Common myeloid progenitor, CD34-positive (primary cell): ENCODE measurements around the gene C1QTNF1.

Source experiments
- CTCF ChIA-PET: fragments of 350-600 bp; sonication (Branson Sonifier 250); formaldehyde crosslinking; loops from one replicate; lab custom pipeline; 2021; ENCODE audit warnings: antibody characterized with exemption; lab: Charles Lee
- POLR2A ChIA-PET: fragments of 350-600 bp; sonication (Branson Sonifier 250); formaldehyde crosslinking; loops from one replicate; lab custom pipeline; 2021; ENCODE audit warnings: antibody characterized with exemption; lab: Charles Lee
- DNase-seq, 3 donors: peaks; one replicate each; pipeline versions ENCODE4 v3.0.0 to v3.0.0-alpha.2; 2013
- H3K27ac ChIP-seq, 2 experiments: 1 replicate in 1 of 2; 2 replicates in 1 of 2; pipeline ENCODE4 v1.7.0; 2013; ENCODE audit warnings: inconsistent platforms in 2 of 2, low read length in 2 of 2, mild to moderate bottlenecking in 2 of 2, low read depth in 1 of 2, moderate library complexity in 1 of 2; ENCODE audit not compliant: severe bottlenecking in 2 of 2, insufficient read depth in 1 of 2, poor library complexity in 1 of 2
- H3K27me3 ChIP-seq, 5 experiments: replicated peaks in 2 of 5; 1 replicate in 3 of 5; 2 replicates in 2 of 5; pipeline versions ENCODE4 v1.6.1 to v1.7.0; 2013; ENCODE audit warnings: low read length in 4 of 5, mild to moderate bottlenecking in 2 of 5, moderate library complexity in 2 of 5, inconsistent platforms in 1 of 5; ENCODE audit not compliant: insufficient read depth in 5 of 5, control insufficient read depth in 4 of 5
- H3K36me3 ChIP-seq, 4 experiments: 1 replicate in 2 of 4; 2 replicates in 2 of 4; pipeline versions ENCODE4 v1.6.1 to v1.7.0; 2013; ENCODE audit warnings: low read length in 3 of 4, control low read depth in 1 of 4, mild to moderate bottlenecking in 1 of 4; ENCODE audit not compliant: control insufficient read depth in 4 of 4, insufficient read depth in 4 of 4
- H3K4me1 ChIP-seq, 4 experiments: 1 replicate in 3 of 4; 2 replicates in 1 of 4; pipeline versions ENCODE4 v1.6.1 to v1.7.1; 2013; ENCODE audit warnings: low read length in 3 of 4, mild to moderate bottlenecking in 3 of 4, control low read depth in 1 of 4, inconsistent platforms in 1 of 4, moderate library complexity in 1 of 4; ENCODE audit not compliant: control insufficient read depth in 4 of 4, insufficient read depth in 4 of 4; ENCODE audit errors: control extremely low read depth in 1 of 4
- H3K4me3 ChIP-seq, 7 experiments: 1 replicate in 4 of 7; 2 replicates in 3 of 7; pipeline versions ENCODE4 v1.5.1 to v1.7.0; 2013; ENCODE audit warnings: mild to moderate bottlenecking in 7 of 7, low read length in 6 of 7, moderate library complexity in 6 of 7, inconsistent platforms in 2 of 7, low read depth in 2 of 7, control low read depth in 1 of 7; ENCODE audit not compliant: insufficient read depth in 4 of 7, control insufficient read depth in 1 of 7; ENCODE audit errors: extremely low read depth in 1 of 7
- H3K9me3 ChIP-seq, 5 experiments: 1 replicate in 4 of 5; 2 replicates in 1 of 5; pipeline versions ENCODE4 v1.6.1 to v1.7.1; 2013; ENCODE audit warnings: low read length in 4 of 5, mild to moderate bottlenecking in 2 of 5, inconsistent platforms in 1 of 5, low read depth in 1 of 5, moderate library complexity in 1 of 5; ENCODE audit not compliant: control insufficient read depth in 4 of 5, insufficient read depth in 2 of 5; ENCODE audit errors: control extremely low read depth in 1 of 5
- WGBS: methylation state at CpG from one replicate; pipeline ENCODE4 v1.1.5; 2013; ENCODE audit not compliant: insufficient coverage; 5-methylcytosine and 5-hydroxymethylcytosine counted together

The C1QTNF1 gene

DNA sequence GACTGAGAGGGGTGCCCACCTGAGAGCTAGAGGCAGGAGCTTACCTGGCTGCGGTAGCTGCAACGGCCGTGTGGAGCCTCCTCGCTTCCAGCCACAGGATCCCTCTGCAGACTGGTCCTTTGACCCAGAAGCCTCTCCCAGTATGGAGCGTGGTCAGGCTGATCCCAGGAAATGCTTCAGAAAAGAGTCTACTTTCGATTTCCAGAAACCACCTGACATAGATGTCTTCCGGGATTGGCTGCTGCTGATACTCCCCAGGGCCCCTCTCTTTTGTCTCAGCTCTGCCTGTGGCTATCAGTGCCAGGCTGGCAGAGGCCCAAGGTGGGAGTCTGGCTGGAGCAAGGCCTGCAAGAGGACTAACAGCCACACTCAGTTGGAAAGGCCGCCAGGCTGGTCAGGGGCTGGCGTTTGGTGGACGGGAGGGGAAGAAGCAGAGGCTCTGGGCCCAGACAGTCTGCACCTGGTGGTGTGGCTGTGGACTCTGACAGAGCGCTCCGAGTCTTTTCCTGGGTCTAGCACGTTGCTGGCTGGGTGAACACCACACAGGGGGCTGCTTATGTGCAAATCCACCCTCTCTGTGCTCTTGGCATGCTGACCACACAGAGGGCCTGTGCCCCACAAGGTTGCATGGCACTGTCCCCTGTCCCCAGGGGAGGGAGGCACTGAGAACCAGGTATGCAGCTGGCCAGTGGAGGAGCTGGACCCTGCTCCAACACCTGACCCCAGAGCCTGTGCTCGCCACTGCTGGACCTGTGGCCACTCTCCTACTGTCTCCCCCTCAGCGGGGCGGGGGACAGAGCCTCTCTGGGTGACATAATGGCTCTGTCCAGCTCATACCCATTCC is 44.0 kb upstream of the C1QTNF1 start, which contains the start of gene LGALS3BP:
Gene LGALS3BP (minus strand): TSS at position 144 of the 844 bp plus-strand sequence. CDS start 2,732 bp downstream, outside the sequence.
- 83% methylated on average over 16 of the region's 16 CpGs for WGBS
- POLR2A ChIA-PET: no interaction called here
- Histone ChIP-seq H3K27ac (no peak within 1 kb of the TSS), H3K36me3 (peaks cover 0 to 4% (median 0%) of the 10 kb centered on the region in 4 experiments), H3K4me1 (peaks cover 0 to 13% (median 12%) of the 10 kb centered on the region in 4 experiments), H3K27me3 (no peaks in the 10 kb centered on the region), H3K9me3 (no peaks in the 10 kb centered on the region), H3K4me3 (peak within 1 kb of the TSS in 4 of 7 experiments; percentile 13 to 59 (median 35))
- CTCF ChIA-PET: interaction anchor here (0.8 to 1.8 kb wide), 5 partner anchors 8 to 114 kb away, joined by 3 to 6 read pairs (median 4); no protein-coding TSS in a partner anchor
- DNase-seq: peak in 2 of 3 donors; percentile 50 to 60

DNA sequence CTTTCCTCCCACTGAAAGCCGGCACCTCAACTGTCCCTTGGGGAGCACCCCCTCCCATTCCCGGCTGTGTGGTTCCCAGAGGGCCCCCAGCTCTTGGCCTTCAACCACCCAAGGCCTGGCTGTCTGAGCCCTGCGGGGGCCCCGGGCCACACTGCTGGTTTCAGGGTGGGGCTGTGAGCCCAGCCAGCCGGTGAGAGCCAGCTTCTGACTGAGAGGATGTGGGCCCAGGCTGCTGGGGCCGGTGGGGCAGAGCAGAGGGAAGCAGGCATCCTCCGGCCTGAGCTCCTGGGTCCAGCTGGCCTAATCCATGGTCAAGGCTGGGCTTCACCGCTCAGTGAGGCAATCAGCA is 43.4 kb upstream of the C1QTNF1 start:
- ChIA-PET CTCF (interaction anchor here (1.0 to 1.8 kb wide), 4 partner anchors 9 to 115 kb away, joined by 3 to 6 read pairs (median 4); no protein-coding TSS in a partner anchor), POLR2A (no interaction called here)
- no peaks in the 10 kb centered on the region for H3K27me3 ChIP-seq
- DNase-seq: no peak
- no peak overlapping the region for H3K4me3 ChIP-seq
- no peaks in the 10 kb centered on the region for H3K9me3 ChIP-seq
- H3K27ac ChIP-seq: no peak overlapping the region
- H3K36me3 ChIP-seq: peaks cover 0 to 4% (median 0%) of the 10 kb centered on the region in 4 experiments
- 77% methylated on average over 7 of the region's 8 CpGs for WGBS
- H3K4me1 ChIP-seq: peaks cover 0 to 14% (median 13%) of the 10 kb centered on the region in 4 experiments

DNA sequence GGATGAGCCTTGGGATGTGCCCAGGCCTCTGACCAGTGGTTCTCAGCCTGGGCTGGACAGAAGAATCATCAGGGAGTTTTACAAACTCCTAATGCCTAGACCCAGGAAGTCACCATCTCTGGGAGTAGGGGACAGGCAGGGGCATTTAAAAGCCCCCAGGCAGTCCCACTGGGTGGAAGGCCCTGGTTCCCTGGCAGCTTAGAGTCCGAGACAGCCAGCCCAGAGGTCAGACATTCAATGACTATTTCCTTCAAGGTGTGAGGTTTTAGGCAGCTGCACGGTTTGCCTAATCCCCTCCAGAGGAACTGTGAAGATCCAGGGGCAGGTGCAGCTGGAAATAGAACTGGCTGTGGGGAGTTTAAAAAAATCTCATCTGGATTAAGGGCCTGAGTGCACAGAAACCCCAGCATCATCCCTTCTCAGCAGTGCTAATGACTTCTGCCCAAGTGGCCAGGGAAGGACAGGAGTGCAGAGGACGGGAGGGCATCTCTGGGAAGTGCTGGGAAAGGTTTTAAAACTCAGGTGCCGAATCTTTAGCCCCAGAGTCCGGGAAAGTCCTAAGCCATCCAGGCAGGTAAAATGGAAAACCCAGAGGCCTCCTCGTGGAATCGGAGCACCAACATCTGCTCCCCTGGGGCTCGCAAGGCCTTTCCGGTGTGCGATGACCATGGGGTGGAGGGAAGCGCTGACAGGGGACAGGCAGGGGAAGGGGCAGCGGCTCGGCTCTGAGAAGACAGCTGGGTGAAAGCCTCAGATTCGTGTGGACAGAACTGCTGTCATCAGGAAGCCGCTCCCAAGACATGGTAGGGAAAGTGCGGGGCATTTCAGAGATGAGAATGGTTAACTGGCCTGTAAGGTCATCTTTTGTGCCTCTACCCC is 42.7 kb upstream of the C1QTNF1 start:
- peaks cover 3 to 20% (median 19%) of the 10 kb centered on the region in 4 experiments for H3K4me1 ChIP-seq
- H3K27ac ChIP-seq: no peak overlapping the region
- no peaks in the 10 kb centered on the region for H3K27me3 ChIP-seq
- POLR2A ChIA-PET: no interaction called here
- CTCF ChIA-PET: interaction anchor here (0.9 to 1.8 kb wide), 4 partner anchors 10 to 115 kb away, joined by 3 to 6 read pairs (median 5); no protein-coding TSS in a partner anchor
- DNase-seq: no peak
- WGBS: 97% methylated on average over 16 of the region's 16 CpGs
- no peak overlapping the region for H3K4me3 ChIP-seq
- no peaks in the 10 kb centered on the region for H3K36me3 ChIP-seq
- no peaks in the 10 kb centered on the region for H3K9me3 ChIP-seq

DNA sequence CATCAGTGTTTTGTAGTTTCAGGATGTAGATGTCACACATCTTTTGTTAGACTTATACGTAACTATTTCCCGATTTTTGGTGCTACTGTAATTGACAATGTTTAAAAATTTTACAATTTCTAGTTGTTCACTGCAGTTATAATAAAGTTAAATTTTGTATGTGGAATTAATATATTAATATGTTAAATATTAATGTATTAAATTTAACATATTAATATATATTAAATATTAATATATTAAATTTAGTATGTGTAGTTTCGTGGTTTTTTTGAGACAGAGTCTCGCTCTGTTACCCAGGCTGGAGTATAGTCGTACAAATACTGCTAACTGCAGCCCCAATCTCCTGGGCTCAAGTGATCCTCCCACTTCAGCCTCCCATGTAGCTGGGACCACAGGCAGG is 38.6 kb upstream of the C1QTNF1 start:
- Histone ChIP-seq H3K4me3 (no peak overlapping the region), H3K4me1 (peaks cover 15 to 32% (median 30%) of the 10 kb centered on the region in 4 experiments), H3K9me3 (no peaks in the 10 kb centered on the region), H3K27me3 (no peaks in the 10 kb centered on the region), H3K27ac (no peak overlapping the region), H3K36me3 (peaks cover 0 to 3% (median 3%) of the 10 kb centered on the region in 4 experiments)
- ChIA-PET CTCF (interaction anchor here (0.6 to 1.6 kb wide), 4 partner anchors 10 to 80 kb away, joined by 3 to 4 read pairs (median 4); no protein-coding TSS in a partner anchor), POLR2A (no interaction called here)
- no CpG with 5 or more reads among the region's 5 CpGs for WGBS
- no peak for DNase-seq

DNA sequence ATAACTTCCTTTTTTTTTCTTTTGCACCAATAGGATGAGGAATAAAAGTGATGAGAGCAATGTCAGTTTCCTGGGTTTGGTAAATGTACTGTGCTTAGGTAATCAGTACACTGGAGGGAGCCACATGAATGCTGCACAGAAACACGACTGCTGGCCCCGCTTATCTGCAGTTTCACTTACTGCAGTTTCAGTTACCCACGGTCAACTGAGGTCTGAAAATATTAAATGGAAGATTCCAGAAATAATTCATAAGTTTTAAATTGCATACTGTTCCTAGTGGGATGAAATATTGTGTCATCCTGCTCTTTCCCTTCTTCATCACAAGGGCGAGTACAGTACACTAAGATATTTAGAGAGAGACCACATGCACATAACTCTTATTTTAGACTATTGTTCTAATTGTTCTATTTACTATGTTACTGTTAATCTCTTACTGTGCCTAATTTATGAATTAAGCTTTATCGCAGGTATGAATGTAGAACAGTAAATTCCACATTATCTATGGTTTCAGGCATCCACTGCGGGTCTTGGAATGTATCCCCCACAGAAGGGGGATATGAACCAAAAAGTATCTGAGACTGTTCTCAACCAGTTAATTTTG is 37.8 kb upstream of the C1QTNF1 start:
- ChIA-PET CTCF (interaction anchor here (0.6 to 2.3 kb wide), 8 partner anchors 9 to 81 kb away, joined by 3 to 5 read pairs (median 4); no protein-coding TSS in a partner anchor), POLR2A (no interaction called here)
- Histone ChIP-seq H3K27me3 (no peaks in the 10 kb centered on the region), H3K4me3 (peak overlapping the region in 6 of 7 experiments; percentile 30 to 72 (median 48)), H3K27ac (peak overlapping the region; percentile 10 to 63), H3K36me3 (peaks cover 0 to 11% (median 9%) of the 10 kb centered on the region in 4 experiments), H3K4me1 (peaks cover 15 to 32% (median 29%) of the 10 kb centered on the region in 4 experiments), H3K9me3 (no peaks in the 10 kb centered on the region)
- 13% methylated on average over 4 of the region's 6 CpGs for WGBS
- DNase-seq: peak; percentile 66 to 90 (median 79)

DNA sequence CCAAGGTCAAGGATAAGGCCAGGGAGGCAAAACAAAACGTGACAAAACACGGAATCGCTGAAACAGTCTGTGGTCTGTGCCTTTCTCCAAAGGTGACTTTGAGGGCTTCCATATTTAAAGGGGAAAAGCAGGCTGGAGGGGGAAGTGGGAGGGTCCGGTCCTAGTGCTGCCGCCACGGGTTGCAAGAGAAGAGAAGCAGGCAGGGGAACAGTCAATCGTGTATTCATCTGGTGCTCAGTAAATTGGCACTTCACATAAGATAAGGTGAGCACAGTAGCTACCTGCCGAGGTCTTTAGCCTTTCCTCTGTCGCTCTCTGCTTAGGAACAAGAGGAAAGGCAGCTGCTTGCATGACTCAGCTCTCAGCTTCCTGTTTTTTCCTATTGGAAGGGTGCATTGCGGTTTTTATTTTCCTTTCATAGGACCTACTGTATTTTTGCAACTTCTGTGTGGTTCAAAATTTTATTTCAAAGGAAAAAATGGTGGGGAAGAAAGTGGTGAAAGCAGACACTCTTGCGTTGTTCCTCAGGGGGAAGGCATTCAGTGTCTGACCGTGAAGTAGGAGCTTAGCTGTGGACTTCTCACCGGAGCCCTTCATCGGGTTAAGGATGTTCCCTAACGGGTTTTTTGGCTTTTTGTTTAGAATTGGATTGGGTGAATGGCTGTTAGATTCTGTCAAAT is 37.2 kb upstream of the C1QTNF1 start:
- Histone ChIP-seq H3K9me3 (no peaks in the 10 kb centered on the region), H3K4me3 (peak overlapping the region in 6 of 7 experiments; percentile 36 to 72 (median 58)), H3K27me3 (no peaks in the 10 kb centered on the region), H3K27ac (peak overlapping the region; percentile 10 to 63), H3K4me1 (peaks cover 15 to 32% (median 29%) of the 10 kb centered on the region in 4 experiments), H3K36me3 (peaks cover under 1 to 17% (median 13%) of the 10 kb centered on the region in 4 experiments)
- POLR2A ChIA-PET: no interaction called here
- CTCF ChIA-PET: interaction anchor here (0.6 to 2.3 kb wide), 7 partner anchors 9 to 730 kb away, joined by 3 to 5 read pairs (median 3); no protein-coding TSS in a partner anchor
- DNase-seq: peak; percentile 47 to 51 (median 51)
- WGBS: 0% methylated on average over 10 of the region's 15 CpGs
